GM19324 (cell line): ENCODE results near the gene KANSL1.
"Not testable (repeated sequence)": the region's sequence is repeated elsewhere in the genome, so short reads cannot be mapped to it uniquely, and the experiment has no call there.

Experiments
- ATAC-seq: cut with Tn5 transposase; IDR thresholded peaks from one replicate; pipeline ENCODE4 v1.9.1; 2021; ENCODE audit warnings: mild to moderate bottlenecking, moderate library complexity; ENCODE audit not compliant: unreplicated experiment, low FRiP score

Gene KANSL1

GRCh38 chr17:46007461-46007965 is 185.7 kb downstream of the KANSL1 start:
- ATAC-seq = no peak

GRCh38 chr17:46006082-46006481 is 187.1 kb downstream of the KANSL1 start:
- not testable (repeated sequence) for ATAC-seq

GRCh38 chr17:46003907-46004748 is 189.1 kb downstream of the KANSL1 start:
- no peak for ATAC-seq

- no peak for ATAC-seq
Measured at GRCh38 chr17:46002973-46003316, 190.3 kb downstream of the KANSL1 start.

GRCh38 chr17:46002311-46002972 is 190.8 kb downstream of the KANSL1 start:
- ATAC-seq = no peak

GRCh38 chr17:46001390-46002310 is 191.6 kb downstream of the KANSL1 start:
- no peak for ATAC-seq

- no peak for ATAC-seq
Measured at GRCh38 chr17:46000757-46001156, 192.5 kb downstream of the KANSL1 start.

GRCh38 chr17:46000292-46000691 is 192.9 kb downstream of the KANSL1 start:
- ATAC-seq = no peak

- ATAC-seq = no peak
Measured at GRCh38 chr17:45999900-46000290, 193.3 kb downstream of the KANSL1 start.

GRCh38 chr17:45998987-45999899 is 194.0 kb downstream of the KANSL1 start, which contains the start of gene STH:
TSS of gene STH (plus strand) at chr17:45999250. CDS start at chr17:45999280, 30 bp downstream.
- ATAC-seq = no peak

- no peak for ATAC-seq
Measured at GRCh38 chr17:45997624-45998023, 195.6 kb downstream of the KANSL1 start.

- ATAC-seq = no peak
Measured at GRCh38 chr17:45997166-45997565, 196.1 kb downstream of the KANSL1 start.

GRCh38 chr17:45996282-45996937 is 196.8 kb downstream of the KANSL1 start:
- no peak for ATAC-seq

GRCh38 chr17:45995627-45996270 is 197.5 kb downstream of the KANSL1 start:
- ATAC-seq = no peak

- ATAC-seq = no peak
Measured at GRCh38 chr17:45994987-45995386, 198.2 kb downstream of the KANSL1 start.

GRCh38 chr17:45993962-45994627 is 199.1 kb downstream of the KANSL1 start:
- no peak for ATAC-seq

- no peak for ATAC-seq
Measured at GRCh38 chr17:45992904-45993303, 200.3 kb downstream of the KANSL1 start.

- no peak for ATAC-seq
Measured at GRCh38 chr17:45992175-45992574, 201.1 kb downstream of the KANSL1 start.
